ENCODE results near the gene SLC17A5.
A peak's percentile ranks its signal among the peaks of the same experiment; 100 is the strongest.

Gene SLC17A5

GRCh38 chr6:73604461-73604860 lies 49.3 kb downstream of the SLC17A5 start:
- ChIA-PET CTCF (interaction anchor here (0.9 kb wide), 1 partner anchor 89 kb away, joined by 3 read pairs; no protein-coding TSS in a partner anchor), POLR2A (interaction anchor here (1.1 to 1.3 kb wide), 2 partner anchors 84 to 143 kb away, joined by 4 to 9 read pairs; partner anchors contain the start of genes EEF1A1 and MTO1)
- no peak for DNase-seq (ENCODE audit: extremely low spot score)
- no peak for TF ChIP-seq ELF4 (IDR thresholded peaks at IDR 0.05)
- no peak for TF ChIP-seq SUZ12 (IDR thresholded peaks at IDR 0.05)
- TF ChIP-seq FOXM1 (IDR thresholded peaks at IDR 0.05; ENCODE audit: borderline replicate concordance): no peak
- TF ChIP-seq TARDBP (IDR thresholded peaks at IDR 0.05): no peak

DNA sequence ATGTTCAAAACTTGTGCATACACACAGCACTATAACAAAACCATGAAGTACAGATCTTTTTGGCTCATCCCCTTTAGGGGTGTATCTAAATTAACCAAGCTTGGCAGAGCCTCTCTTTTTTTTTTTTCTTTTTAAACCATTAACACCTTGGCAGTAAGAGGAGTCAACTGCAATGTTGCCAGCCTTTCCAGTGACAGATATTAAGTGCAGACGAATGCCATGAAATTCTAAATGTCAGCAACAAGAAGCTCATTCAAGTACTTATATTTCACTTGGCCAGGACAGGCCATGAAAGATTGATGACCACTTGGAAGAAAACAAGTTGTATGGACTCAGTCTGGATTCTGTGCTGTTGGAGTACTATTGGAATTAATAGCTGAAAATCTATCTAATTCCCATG lies 49.8 kb downstream of the SLC17A5 start:
- no peak for TF ChIP-seq CTBP1 (IDR thresholded peaks at IDR 0.05; ENCODE audit: borderline replicate concordance)
- TF ChIP-seq NFRKB (IDR thresholded peaks at IDR 0.05): no peak
- CTCF ChIA-PET: interaction anchor here (0.9 kb wide), 1 partner anchor 88 kb away, joined by 3 read pairs; no protein-coding TSS in a partner anchor
- POLR2A ChIA-PET: interaction anchor here (1.1 to 1.3 kb wide), 2 partner anchors 83 to 143 kb away, joined by 4 to 9 read pairs; partner anchors contain the start of genes EEF1A1 and MTO1
- DNase-seq (ENCODE audit: extremely low spot score): no peak

GRCh38 chr6:73586416-73586974 lies 67.3 kb downstream of the SLC17A5 start:
- TF ChIP-seq CTBP1 (IDR thresholded peaks at IDR 0.05; ENCODE audit: borderline replicate concordance): no peak
- TF ChIP-seq, protein P1, sequence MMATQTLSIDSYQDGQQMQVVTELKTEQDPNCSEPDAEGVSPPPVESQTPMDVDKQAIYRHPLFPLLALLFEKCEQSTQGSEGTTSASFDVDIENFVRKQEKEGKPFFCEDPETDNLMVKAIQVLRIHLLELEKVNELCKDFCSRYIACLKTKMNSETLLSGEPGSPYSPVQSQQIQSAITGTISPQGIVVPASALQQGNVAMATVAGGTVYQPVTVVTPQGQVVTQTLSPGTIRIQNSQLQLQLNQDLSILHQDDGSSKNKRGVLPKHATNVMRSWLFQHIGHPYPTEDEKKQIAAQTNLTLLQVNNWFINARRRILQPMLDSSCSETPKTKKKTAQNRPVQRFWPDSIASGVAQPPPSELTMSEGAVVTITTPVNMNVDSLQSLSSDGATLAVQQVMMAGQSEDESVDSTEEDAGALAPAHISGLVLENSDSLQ (IDR thresholded peaks at IDR 0.05): no peak
- no peak for TF ChIP-seq L3MBTL2 (conservative IDR thresholded peaks at IDR 0.05)
- no peak for TF ChIP-seq TARDBP (IDR thresholded peaks at IDR 0.05)
- TF ChIP-seq ZNF384 (IDR thresholded peaks at IDR 0.05): no peak
- TF ChIP-seq ELF4 (IDR thresholded peaks at IDR 0.05): no peak
- TF ChIP-seq SP1 (IDR thresholded peaks at IDR 0.05): no peak
- CTCF ChIA-PET: no interaction called here
- no peak for DNase-seq (ENCODE audit: extremely low spot score)
- POLR2A ChIA-PET: interaction anchor here (1.0 to 3.6 kb wide), 7 partner anchors 28 to 125 kb away, joined by 3 to 49 read pairs (median 8); partner anchors contain the start of genes EEF1A1 and MTO1

GRCh38 chr6:73585566-73586415 lies 68.0 kb downstream of the SLC17A5 start:
- ChIA-PET CTCF (interaction anchor here (1.1 kb wide), 1 partner anchor 37 kb away, joined by 3 read pairs; no protein-coding TSS in a partner anchor), POLR2A (interaction anchor here (1.0 to 3.6 kb wide), 9 partner anchors 15 to 124 kb away, joined by 3 to 49 read pairs (median 6); partner anchors contain the start of genes EEF1A1 and MTO1)
- peak; percentile 38 for DNase-seq (ENCODE audit: extremely low spot score)
- TF ChIP-seq FOXK2 (IDR thresholded peaks at IDR 0.05) (peak; percentile 60; the same call in 1 of the 2 replicates), ZNF384 (IDR thresholded peaks at IDR 0.05) (no peak)
- TF ChIP-seq, protein P1 (IDR thresholded peaks at IDR 0.05): peak; percentile 44; the same call in 1 of the 2 replicates

DNA sequence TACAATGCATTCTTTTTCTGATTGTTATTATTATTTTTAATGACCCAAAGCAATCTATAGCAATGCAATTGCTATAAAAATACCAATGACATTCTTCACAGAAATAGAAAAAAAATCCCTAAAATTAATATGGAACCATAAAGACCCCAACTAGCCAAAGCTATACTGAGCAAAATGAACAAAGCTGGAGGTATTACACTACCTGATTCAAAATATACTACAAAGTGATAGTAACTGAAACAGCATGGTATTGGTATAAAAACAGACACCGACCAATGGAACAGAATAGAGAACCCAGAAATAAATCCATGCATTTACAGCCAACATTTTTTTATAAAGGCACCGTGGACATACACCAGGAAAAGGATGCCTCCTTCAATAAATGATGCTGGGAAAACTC lies 72.5 kb downstream of the SLC17A5 start:
- DNase-seq (ENCODE audit: extremely low spot score): no peak
- no peak for TF ChIP-seq LEF1 (IDR thresholded peaks at IDR 0.05; ENCODE audit: borderline replicate concordance)
- TF ChIP-seq, protein P1 (IDR thresholded peaks at IDR 0.05): no peak
- no peak for TF ChIP-seq ELF4 (IDR thresholded peaks at IDR 0.05)
- TF ChIP-seq FOXA1 (IDR thresholded peaks at IDR 0.05): no peak
- no peak for TF ChIP-seq TARDBP (IDR thresholded peaks at IDR 0.05)
- no peak for TF ChIP-seq FOXK2 (IDR thresholded peaks at IDR 0.05)
- TF ChIP-seq SP1 (IDR thresholded peaks at IDR 0.05): no peak
- TF ChIP-seq L3MBTL2 (conservative IDR thresholded peaks at IDR 0.05): no peak
- TF ChIP-seq ARNT (IDR thresholded peaks at IDR 0.05): no peak
- no peak for TF ChIP-seq SUZ12 (IDR thresholded peaks at IDR 0.05)
- no peak for TF ChIP-seq FOXM1 (IDR thresholded peaks at IDR 0.05; ENCODE audit: borderline replicate concordance)
- TF ChIP-seq NFRKB (IDR thresholded peaks at IDR 0.05): no peak
- no peak for TF ChIP-seq ZNF384 (IDR thresholded peaks at IDR 0.05)
- no peak for TF ChIP-seq HDGF (IDR thresholded peaks at IDR 0.05; ENCODE audit: borderline replicate concordance)
- no peak for TF ChIP-seq BHLHE40 (IDR thresholded peaks at IDR 0.05; ENCODE audit: borderline replicate concordance)
- CTCF ChIA-PET: interaction anchor here (0.7 to 1.0 kb wide), 2 partner anchors 50 to 60 kb away, joined by 3 to 8 read pairs; no protein-coding TSS in a partner anchor
- POLR2A ChIA-PET: interaction anchor here (2.0 to 3.2 kb wide), 2 partner anchors 58 to 60 kb away, joined by 8 to 42 read pairs; partner anchors contain the start of gene EEF1A1
